ENCODE measurements around the gene CNTNAP3.
"Not testable (repeated sequence)": the region's sequence is repeated elsewhere in the genome, so short reads cannot be mapped to it uniquely, and the experiment has no call there.

GRCh38 chr9:39198000-39198709, 89.8 kb downstream of the CNTNAP3 start:
- TF ChIP-seq CTCF (IDR thresholded peaks at IDR 0.05); EZH2 (IDR thresholded peaks at IDR 0.05; ENCODE audit: borderline replicate concordance, insufficient read depth, low read depth, low read length, poor library complexity, severe bottlenecking): not testable (repeated sequence)
